ENCODE data around the gene DDX60. TPM values are rescaled to one million over a fixed set of nuclear protein-coding genes. Genes with fewer than 3 reads are reported as not detected.
"Not testable (repeated sequence)": the region's sequence is repeated elsewhere in the genome, so short reads cannot be mapped to it uniquely, and the experiment has no call there.

Gene DDX60
- total RNA-seq, result 3.3 TPM

GRCh38 chr4:168318266-168318895 is at the start of gene DDX60:
TSS of gene DDX60 (minus strand) at chr4:168318752. CDS start at chr4:168311259, 7,493 bp downstream.
- DNase-seq (ENCODE audit: low spot score in 2 of 2), result peak; percentile 18 to 31
- no peak for FAIRE-seq

DNA sequence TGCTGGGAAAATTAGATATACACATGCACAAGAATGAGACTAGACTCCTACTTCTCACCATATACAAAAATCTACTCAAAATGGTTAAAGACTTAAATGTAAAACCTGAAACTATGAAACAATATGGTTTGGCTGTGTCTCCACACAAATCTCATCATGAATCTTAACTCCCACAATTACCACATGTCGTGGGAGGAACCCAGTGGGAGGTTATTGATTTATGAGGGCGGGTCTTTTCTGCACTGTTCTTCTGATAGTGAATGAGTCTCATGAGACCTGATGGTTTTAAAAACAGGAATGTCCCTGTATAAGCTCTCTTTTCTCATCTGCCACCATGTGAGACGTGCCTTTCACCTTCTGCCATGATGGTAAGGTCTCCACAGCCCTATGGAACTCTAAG is 48.5 kb upstream of the DDX60 start:
- no peak for FAIRE-seq
- DNase-seq (ENCODE audit: low spot score in 2 of 2), result no peak

- FAIRE-seq (no peak), DNase-seq (ENCODE audit: low spot score in 2 of 2) (no peak)
Measured at GRCh38 chr4:168362025-168362401, 43.5 kb upstream of the DDX60 start.

DNA sequence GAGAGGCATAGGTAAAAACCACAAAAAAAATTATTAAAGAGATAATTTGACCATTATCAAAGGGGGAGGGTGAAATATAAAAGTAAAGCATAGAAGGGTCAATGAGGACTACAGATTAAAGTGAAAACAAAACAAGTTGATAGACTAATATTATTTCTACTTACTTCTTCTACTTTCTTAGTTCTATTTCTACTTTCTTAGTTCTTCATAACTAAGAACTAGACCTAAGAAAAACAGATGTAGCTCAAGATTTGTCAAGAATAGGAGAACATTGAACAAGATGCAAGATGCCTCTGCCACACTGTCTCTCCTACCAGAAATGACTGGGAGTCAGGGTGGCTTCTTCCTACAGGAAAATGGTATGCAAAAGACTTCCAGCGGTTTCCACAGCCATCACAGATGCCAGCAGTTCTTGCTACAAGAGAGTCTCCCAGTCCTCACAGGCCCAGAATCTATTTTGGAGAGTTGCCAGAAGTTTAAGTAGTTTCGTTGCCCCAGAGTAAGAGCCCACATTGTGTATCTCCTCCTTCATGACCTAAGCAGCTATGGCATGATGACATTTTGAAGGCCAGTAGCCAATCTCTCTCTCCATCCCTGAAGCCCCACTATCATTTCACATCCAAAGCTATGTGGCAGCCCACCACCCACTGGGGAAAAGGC is 42.9 kb upstream of the DDX60 start:
- no peak for FAIRE-seq
- no peak for DNase-seq (ENCODE audit: low spot score in 2 of 2)

DNA sequence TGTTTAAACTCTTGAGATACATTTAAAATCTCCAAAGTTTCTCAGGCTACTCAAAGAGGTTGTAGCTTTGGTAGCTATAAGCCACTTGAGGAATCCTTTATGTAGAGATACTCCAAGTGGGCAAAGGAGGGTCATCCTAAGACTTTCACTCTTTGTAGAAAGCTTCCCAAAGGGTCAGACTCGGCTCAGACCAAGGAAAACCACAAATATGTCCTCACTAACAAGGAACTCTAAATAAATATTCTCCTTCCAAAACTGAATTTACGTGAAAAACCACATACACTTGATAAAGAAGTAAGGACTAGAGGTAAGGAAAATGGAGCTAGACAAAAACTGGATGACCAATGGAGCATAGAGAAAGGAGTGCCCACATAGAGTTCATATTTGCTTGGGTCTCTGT is 41.7 kb upstream of the DDX60 start:
- no peak for DNase-seq (ENCODE audit: low spot score in 2 of 2)
- no peak for FAIRE-seq

DNA sequence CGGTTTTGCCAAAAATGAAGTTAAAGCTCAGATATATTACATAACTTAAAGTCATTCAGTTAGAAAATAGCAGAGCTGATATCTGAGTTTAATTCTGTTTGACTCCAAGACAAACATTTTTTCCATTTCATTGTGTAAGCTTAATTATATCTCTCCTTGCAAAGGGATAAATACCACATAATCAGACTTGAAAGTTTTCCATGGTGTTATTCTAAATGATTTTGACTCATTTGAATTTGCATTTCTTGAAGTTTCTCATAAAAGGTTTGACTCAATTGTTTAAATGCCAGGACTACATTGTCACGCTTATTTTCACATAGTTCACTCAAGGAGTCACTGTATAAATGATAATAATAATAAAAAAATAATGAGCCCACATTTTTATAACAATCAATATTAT is 39.4 kb upstream of the DDX60 start:
- no peak for FAIRE-seq
- no peak for DNase-seq (ENCODE audit: low spot score in 2 of 2)

DNA sequence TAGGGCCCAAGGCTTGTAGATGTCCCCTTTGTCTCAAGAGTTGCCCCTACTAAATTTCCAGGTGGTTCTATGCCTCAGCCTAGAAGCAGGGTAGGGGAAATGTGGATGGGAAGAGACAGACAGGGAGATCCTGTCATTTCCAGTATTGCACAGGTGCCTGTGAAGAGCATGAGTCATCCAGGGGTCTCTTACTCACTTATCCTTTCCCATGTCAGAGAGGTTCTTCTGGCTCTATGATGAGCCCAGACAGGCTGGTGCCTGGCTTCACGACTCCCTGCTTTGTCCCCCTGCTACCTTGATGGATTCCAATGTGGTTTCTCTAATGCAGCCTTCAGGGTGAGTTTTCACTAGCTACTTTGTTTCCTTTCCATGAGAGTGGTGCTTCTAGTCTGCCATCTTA is 35.2 kb upstream of the DDX60 start:
- DNase-seq (ENCODE audit: low spot score in 2 of 2), result no peak
- FAIRE-seq, result no peak

DNA sequence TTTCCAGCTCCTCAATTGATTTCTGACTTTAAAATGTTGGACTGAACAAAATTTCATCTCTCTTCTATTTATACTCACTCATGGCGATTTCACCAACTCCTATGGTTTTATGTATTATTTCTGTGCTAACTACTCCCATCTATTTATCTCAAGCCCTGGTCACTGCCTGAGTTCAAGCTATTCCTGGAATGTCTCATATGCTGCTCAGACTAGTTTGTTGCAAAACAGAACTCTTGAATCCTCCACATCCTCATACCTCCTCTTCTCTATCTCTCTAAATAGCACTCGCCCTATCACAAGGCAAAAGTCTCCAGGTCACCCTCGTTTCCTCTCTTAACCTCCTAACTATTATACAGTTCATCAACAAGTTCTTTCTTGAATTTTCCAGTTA is 19.0 kb upstream of the DDX60 start:
- DNase-seq (ENCODE audit: low spot score in 2 of 2) (no peak), FAIRE-seq (no peak)

- DNase-seq (ENCODE audit: low spot score in 2 of 2), result no peak
- FAIRE-seq, result peak; percentile 3
Measured at GRCh38 chr4:168336837-168337549, 18.4 kb upstream of the DDX60 start.

- no peak for DNase-seq (ENCODE audit: low spot score in 2 of 2)
- no peak for FAIRE-seq
Measured at GRCh38 chr4:168335621-168336020, 17.1 kb upstream of the DDX60 start.

DNA sequence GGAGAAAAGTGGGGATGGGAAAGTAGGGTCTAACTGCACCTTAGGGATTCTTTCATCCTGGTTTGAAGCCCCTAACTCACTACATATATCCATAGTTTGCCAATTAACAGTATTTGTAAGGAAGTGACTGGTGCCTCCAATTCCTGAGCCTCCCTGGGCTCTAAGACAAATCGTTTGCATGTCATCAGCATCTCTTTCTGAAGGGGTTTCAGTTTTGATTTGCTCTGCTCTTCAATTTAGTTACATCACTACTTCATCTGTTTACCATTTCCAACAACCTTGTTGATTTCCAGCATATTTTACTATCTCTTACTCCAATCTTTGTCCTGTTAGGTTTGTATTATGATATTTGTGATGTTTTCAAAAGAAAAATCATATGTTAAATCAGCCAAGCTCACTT is 15.5 kb upstream of the DDX60 start:
- no peak for DNase-seq (ENCODE audit: low spot score in 2 of 2)
- FAIRE-seq, result no peak

- FAIRE-seq; DNase-seq (ENCODE audit: low spot score in 2 of 2): not testable (repeated sequence)
Measured at GRCh38 chr4:168330575-168330974, 12.0 kb upstream of the DDX60 start.

GRCh38 chr4:168325591-168325990 is 7.0 kb upstream of the DDX60 start:
- FAIRE-seq, result no peak
- DNase-seq (ENCODE audit: low spot score in 2 of 2), result no peak

DNA sequence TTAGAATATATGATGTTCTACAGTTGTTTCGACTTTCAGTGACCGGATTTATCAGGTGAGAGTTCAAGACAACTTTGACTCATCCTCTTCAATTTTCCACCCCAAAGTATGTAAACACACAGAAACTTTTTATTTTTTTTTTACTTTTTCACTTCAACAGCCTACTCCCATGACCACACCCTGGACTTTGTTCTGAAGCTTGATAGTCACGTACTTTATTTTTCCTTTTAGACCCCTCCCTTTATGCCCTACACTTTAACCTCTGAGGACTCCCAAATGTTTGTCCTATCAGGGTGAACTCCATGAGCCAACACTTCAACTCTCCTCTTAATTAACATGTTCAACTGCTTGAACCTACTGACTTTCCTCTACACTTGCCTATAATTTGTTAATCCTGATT is 2.5 kb upstream of the DDX60 start:
- no peak for FAIRE-seq
- DNase-seq (ENCODE audit: low spot score in 2 of 2), result no peak

- no peak for DNase-seq (ENCODE audit: low spot score in 2 of 2)
- no peak for FAIRE-seq
Measured at GRCh38 chr4:168319486-168320019, 1.0 kb upstream of the DDX60 start.

- FAIRE-seq, result no peak
- DNase-seq (ENCODE audit: low spot score in 2 of 2), result no peak
Measured at GRCh38 chr4:168317621-168318020, 931 bp downstream of the DDX60 start.

DNA sequence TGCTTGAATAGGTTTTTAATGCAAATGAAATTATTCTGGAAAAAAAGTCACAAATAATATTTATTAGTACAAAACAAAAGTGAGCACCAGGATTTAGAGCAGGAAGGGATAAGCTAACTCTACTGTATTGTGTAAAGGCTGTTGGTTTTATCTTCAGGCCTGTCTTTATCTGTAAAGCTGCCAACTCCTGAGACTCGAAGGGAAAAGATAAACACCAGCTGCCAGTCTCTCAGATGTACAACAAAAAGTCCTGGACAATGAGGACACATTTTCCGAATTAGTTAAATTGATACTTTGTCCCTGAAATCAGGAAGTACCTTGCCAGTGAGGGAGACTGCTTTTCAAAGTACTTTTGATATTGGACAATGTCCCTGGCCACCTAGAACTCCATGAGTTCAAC is 8.8 kb downstream of the DDX60 start:
- no peak for FAIRE-seq
- no peak for DNase-seq (ENCODE audit: low spot score in 2 of 2)

GRCh38 chr4:168308912-168309311 is 9.6 kb downstream of the DDX60 start:
- DNase-seq (ENCODE audit: low spot score in 2 of 2) (no peak), FAIRE-seq (no peak)

DNA sequence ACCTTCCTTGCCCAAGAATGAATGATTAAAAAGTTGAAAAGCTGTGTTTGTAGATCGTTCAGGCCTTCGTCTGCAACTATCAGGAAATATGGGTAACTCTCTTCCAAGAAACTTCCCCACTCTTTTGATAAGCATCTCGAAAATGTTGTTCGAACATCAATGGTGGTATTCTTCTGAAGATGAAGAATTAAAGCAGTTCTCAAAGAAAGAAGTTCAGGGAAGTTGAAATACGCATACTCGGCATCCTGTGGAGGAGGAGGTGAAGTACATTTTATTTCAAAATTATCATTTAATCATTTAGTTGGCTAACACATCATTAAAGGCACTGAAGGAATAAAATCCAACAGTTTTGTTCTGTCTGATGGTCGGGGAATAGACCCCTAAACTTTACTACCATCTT is 12.1 kb downstream of the DDX60 start:
- DNase-seq (ENCODE audit: low spot score in 2 of 2) (no peak), FAIRE-seq (no peak)

- DNase-seq (ENCODE audit: low spot score in 2 of 2), result no peak
- no peak for FAIRE-seq
Measured at GRCh38 chr4:168304744-168305459, 13.7 kb downstream of the DDX60 start.

- DNase-seq (ENCODE audit: low spot score in 2 of 2); FAIRE-seq: not testable (repeated sequence)
Measured at GRCh38 chr4:168303430-168303829, 15.1 kb downstream of the DDX60 start.

Data from frontal cortex (tissue), 4 donors.